ES-I3 (cell line): ENCODE data around the gene NR3C2.
A peak's percentile ranks its signal among the peaks of the same experiment; 100 is the strongest.
"Not testable (repeated sequence)": the region's sequence is repeated elsewhere in the genome, so short reads cannot be mapped to it uniquely, and the experiment has no call there.

ENCODE experiments used
- H3K36me3 ChIP-seq: 2 replicates; pipeline ENCODE4 v1.6.1; 2013; ENCODE audit warnings: mild to moderate bottlenecking, low read length, control low read depth, moderate library complexity; ENCODE audit not compliant: insufficient read depth
- H3K4me1 ChIP-seq: 2 replicates; pipeline ENCODE4 v1.6.1; 2013; ENCODE audit warnings: mild to moderate bottlenecking, control low read depth, low read length; ENCODE audit not compliant: insufficient read depth
- H3K9ac ChIP-seq: 2 replicates; pipeline ENCODE4 v1.6.1; 2013; ENCODE audit warnings: low read depth, mild to moderate bottlenecking, low read length, moderate library complexity
- H3K9me3 ChIP-seq: 2 replicates; pipeline ENCODE4 v1.6.1; 2013; ENCODE audit warnings: mild to moderate bottlenecking, low read length, moderate library complexity; ENCODE audit not compliant: control insufficient read depth, insufficient read depth

Gene NR3C2

DNA sequence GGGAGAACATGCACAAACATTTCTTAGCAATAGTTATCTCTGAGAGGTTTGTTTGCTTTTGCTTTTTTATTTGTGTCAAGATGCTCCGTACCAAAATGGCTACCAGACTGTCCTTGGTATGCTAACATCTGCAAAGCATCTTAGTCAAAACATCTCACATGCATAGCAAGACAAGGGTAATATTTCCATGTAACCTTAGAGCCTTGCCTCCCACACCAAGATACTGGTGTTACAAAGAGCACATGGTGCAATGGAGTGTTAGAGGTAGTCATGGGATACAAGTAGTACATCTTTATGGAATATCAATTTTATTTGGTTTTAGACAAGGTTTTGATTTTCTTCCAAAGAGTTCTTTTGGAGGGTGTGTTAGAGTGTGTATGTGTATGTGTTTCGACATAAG is 109.7 kb downstream of the NR3C2 start:
- H3K36me3 ChIP-seq = no peaks in the 10 kb centered on the region
- no peak overlapping the region for H3K9ac ChIP-seq
- no peaks in the 10 kb centered on the region for H3K9me3 ChIP-seq
- H3K4me1 ChIP-seq = no peaks in the 10 kb centered on the region

DNA sequence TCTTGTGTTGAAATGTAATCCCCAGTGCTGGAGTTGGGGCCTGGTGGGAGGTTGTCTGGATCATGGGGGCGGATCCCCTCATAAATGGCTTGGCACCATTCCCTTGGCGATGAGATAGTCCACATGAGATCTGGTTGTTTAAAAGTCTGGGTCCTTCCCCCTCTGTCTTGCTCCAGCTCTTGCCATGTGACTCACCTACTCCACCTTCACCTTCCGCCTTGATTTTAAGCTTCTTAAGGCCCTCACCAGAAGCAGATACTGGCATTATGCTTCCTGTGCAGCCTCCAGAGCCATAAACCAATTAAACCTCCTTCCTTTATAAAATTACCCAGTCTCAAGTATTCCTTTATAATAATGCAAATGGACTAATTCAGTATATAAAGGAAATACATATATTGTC is 111.5 kb downstream of the NR3C2 start:
- no peaks in the 10 kb centered on the region for H3K4me1 ChIP-seq
- no peak overlapping the region for H3K9ac ChIP-seq
- no peaks in the 10 kb centered on the region for H3K9me3 ChIP-seq
- no peaks in the 10 kb centered on the region for H3K36me3 ChIP-seq

- H3K9me3 ChIP-seq = no peaks in the 10 kb centered on the region
- no peaks in the 10 kb centered on the region for H3K4me1 ChIP-seq
- H3K36me3 ChIP-seq = no peaks in the 10 kb centered on the region
- H3K9ac ChIP-seq = no peak overlapping the region
Measured at GRCh38 chr4:148330161-148330560, 112.1 kb downstream of the NR3C2 start.

DNA sequence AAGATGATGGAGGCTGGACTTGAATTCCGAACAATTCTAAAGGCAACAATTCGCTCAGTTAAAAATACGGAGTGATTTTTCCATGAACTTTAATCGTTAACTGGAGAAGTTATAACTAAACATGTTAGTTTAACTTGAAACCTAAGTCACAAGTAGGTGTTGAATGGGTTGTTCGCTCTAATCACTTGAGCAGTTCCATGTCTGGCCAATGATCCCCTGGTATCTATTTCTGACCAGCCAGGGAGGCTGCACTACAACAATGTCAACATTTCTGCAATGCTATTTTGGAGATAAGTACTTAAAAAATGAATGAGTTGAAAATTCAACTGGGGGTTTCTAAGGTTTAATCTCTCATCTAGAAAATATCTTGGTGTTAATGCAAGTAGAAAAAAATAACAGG is 112.5 kb downstream of the NR3C2 start:
- no peaks in the 10 kb centered on the region for H3K36me3 ChIP-seq
- H3K9ac ChIP-seq = no peak overlapping the region
- H3K4me1 ChIP-seq = no peaks in the 10 kb centered on the region
- no peaks in the 10 kb centered on the region for H3K9me3 ChIP-seq

GRCh38 chr4:148327683-148328082 is 114.5 kb downstream of the NR3C2 start:
- no peak overlapping the region for H3K9ac ChIP-seq

GRCh38 chr4:148323316-148323715 is 118.9 kb downstream of the NR3C2 start:
- H3K4me1 ChIP-seq, H3K9me3 ChIP-seq, H3K36me3 ChIP-seq: not testable (repeated sequence)
- H3K9ac ChIP-seq = peak overlapping the region; percentile 62

More at GRCh38 chr4:148327683-148328082, 114.5 kb downstream of the NR3C2 start:
- no peaks in the 10 kb centered on the region for H3K4me1 ChIP-seq
- H3K9me3 ChIP-seq = no peaks in the 10 kb centered on the region
- no peaks in the 10 kb centered on the region for H3K36me3 ChIP-seq

DNA sequence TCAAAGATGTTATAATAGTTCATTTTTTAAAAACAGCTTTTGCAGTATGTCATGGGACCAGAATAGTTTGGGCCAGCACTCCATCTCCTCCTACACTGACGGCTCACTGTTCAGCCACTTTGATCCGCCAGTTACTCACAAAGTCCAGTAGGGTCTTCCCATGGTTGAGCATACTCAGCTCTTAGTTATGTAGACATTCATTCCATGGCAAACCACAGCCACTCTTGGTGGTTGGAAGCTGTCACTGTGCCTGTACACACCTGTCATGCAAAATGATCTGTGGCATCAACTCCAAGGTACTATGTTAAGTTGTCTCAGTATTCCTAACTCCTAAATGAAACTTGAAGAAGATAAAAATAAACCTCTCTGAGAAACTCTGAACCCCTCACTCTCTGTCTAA is 127.2 kb downstream of the NR3C2 start:
- no peaks in the 10 kb centered on the region for H3K4me1 ChIP-seq
- no peaks in the 10 kb centered on the region for H3K9me3 ChIP-seq
- H3K36me3 ChIP-seq = no peaks in the 10 kb centered on the region
- H3K9ac ChIP-seq = no peak overlapping the region

DNA sequence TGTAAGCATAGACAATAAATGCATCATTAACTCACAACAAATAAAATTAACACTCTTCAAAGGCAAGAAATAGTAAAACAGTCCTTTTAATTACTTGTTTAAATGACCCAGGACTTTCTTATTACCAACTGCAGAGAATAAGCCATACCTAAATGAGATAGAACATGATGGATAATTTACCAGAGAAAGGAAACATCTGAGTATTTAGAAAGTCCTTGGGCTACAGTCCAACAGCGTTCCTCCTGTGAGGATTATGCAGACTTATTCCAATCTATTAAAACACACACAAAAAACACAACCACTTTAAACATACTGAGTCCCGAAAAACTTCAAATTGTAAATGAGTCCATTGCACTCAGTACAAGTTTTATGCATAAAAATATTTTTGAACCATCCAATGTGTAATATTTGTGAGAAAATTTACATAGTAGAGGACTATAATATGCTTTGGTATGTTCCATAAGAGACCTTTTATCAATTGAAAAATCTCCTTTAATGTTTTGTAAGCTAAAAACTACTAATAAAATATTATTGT is 129.2 kb downstream of the NR3C2 start:
- Histone ChIP-seq H3K9ac (no peak overlapping the region), H3K4me1 (no peaks in the 10 kb centered on the region), H3K9me3 (no peaks in the 10 kb centered on the region), H3K36me3 (no peaks in the 10 kb centered on the region)

- no peak overlapping the region for H3K9ac ChIP-seq
- no peaks in the 10 kb centered on the region for H3K4me1 ChIP-seq
- no peaks in the 10 kb centered on the region for H3K9me3 ChIP-seq
- H3K36me3 ChIP-seq = no peaks in the 10 kb centered on the region
Measured at GRCh38 chr4:148311526-148311925, 130.7 kb downstream of the NR3C2 start.

GRCh38 chr4:148310756-148311155 is 131.5 kb downstream of the NR3C2 start:
- Histone ChIP-seq H3K36me3 (no peaks in the 10 kb centered on the region), H3K4me1 (no peaks in the 10 kb centered on the region), H3K9ac (no peak overlapping the region), H3K9me3 (no peaks in the 10 kb centered on the region)

DNA sequence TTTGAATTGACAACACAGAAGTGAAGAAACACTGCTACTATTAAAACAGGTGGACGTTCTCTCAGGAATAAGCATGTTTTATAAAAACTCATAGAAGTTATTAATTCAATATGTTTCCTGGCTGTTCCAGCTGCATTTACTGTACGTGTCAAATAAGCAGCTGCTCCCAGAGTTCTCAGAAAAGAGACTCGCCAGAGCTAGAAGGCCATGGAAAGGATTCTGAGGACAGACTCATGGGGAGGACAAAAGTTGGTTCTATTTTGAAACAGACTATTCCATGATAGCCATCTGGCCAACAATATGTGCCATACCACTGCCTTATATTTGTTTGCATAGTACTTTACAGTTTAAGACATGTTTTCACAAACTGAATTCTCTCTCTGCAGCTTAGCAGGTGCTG is 136.5 kb downstream of the NR3C2 start:
- Histone ChIP-seq H3K9ac (no peak overlapping the region), H3K9me3 (no peaks in the 10 kb centered on the region; the same call in 1 of the 2 replicates), H3K36me3 (no peaks in the 10 kb centered on the region), H3K4me1 (no peaks in the 10 kb centered on the region)

DNA sequence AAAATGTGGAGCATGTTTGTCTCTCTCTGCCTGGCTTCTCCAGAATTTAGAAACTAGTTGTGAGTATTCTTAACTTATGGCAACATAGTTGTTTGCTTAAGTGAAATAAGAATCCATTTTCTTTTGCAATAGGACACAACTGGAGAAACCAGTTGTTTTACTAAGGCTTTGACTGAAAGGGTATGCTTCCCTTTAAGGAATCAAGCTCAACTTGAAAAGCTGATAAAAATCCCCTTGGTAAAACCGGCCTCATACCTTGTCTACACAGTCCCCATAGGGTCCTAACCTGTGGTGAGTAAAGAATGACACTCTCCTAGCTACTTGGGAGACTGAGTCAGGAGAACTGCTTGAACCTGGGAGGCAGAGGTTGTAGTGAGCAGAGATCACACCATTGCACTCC is 139.8 kb downstream of the NR3C2 start:
- H3K36me3 ChIP-seq = no peaks in the 10 kb centered on the region
- H3K9ac ChIP-seq = no peak overlapping the region
- H3K4me1 ChIP-seq = no peaks in the 10 kb centered on the region
- H3K9me3 ChIP-seq = no peaks in the 10 kb centered on the region; the same call in 1 of the 2 replicates

DNA sequence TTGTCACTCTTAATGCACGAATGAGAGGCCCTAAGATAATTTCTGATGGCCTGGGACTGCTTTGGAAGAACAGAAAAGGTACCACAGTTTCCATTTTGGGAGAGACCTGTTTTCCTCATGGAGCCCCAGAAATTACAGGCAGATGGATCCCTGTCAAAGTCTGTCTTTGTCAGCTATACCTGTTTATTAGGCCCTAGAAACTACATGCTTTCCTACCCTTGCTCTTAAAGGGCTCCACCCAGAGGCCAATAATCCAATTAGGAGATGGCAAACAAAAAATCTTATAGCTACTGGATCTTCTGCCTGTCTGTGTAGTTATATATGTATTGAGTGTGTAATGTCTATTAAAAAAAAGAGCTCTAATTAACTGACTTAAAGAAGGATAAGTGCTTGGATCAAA is 141.3 kb downstream of the NR3C2 start:
- no peaks in the 10 kb centered on the region; the same call in 1 of the 2 replicates for H3K9me3 ChIP-seq
- H3K36me3 ChIP-seq = no peaks in the 10 kb centered on the region
- no peaks in the 10 kb centered on the region for H3K4me1 ChIP-seq
- H3K9ac ChIP-seq = no peak overlapping the region

GRCh38 chr4:148299337-148299736 is 142.9 kb downstream of the NR3C2 start:
- Histone ChIP-seq H3K4me1 (no peaks in the 10 kb centered on the region), H3K9me3 (no peaks in the 10 kb centered on the region; the same call in 1 of the 2 replicates), H3K9ac (no peak overlapping the region), H3K36me3 (no peaks in the 10 kb centered on the region)

DNA sequence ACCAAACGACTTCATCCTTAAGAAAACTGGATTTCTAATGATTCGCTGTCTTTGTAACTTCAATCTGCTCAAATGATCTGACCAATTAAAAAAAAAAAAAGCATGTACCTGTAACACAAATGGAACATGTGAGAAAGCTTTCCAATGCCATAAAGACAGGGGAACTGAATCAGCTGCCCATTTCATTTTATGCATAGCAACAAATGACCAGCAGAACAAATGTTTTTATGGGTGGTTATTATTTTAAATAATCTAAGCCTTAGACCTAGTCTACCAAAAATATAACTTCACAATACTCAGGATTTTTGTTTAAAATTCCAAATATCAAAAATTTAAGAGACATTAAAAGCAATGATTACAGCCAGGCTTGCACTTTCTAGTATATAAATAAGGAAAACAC is 145.7 kb downstream of the NR3C2 start:
- H3K9ac ChIP-seq = no peak overlapping the region
- H3K9me3 ChIP-seq = no peaks in the 10 kb centered on the region; the same call in 1 of the 2 replicates
- no peaks in the 10 kb centered on the region for H3K36me3 ChIP-seq
- no peaks in the 10 kb centered on the region for H3K4me1 ChIP-seq

DNA sequence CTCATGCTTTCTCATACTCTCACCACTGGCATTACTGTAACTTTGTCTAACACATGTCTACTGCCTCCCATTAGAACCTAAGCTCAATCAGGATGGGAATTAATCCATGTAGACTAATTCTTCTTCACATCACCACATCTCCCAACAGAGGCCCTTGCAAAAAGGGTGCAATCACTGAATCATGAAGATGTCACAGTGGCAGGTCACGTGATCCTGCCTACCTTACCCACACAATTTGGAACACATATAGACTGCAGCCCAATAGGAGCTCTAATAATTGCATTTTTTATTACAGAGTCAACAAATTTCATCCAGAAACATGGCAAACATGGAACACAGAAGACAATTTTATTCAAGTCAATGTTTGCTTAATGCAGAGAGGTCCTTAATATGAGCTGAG is 146.6 kb downstream of the NR3C2 start:
- no peaks in the 10 kb centered on the region for H3K9me3 ChIP-seq
- no peaks in the 10 kb centered on the region for H3K4me1 ChIP-seq
- H3K9ac ChIP-seq = no peak overlapping the region
- H3K36me3 ChIP-seq = no peaks in the 10 kb centered on the region
